Activated B cell treated with CpG ODN at 0.5 μM for 24 hours (primary cell): ENCODE results near the gene PGAP2. TPM values are rescaled to one million over a fixed set of nuclear protein-coding genes. Genes with fewer than 3 reads are reported as not detected.
A peak's percentile ranks its signal among the peaks of the same experiment; 100 is the strongest.

ENCODE experiments used
- ATAC-seq: fragments of 200-7000 bp; cut with Tn5 transposase; one replicate; pipeline ENCODE4 v1.10.0; 2021; ENCODE audit warnings: low read depth, mild to moderate bottlenecking, moderate library complexity
- CTCF ChIA-PET: fragments of 350-600 bp; sonication (Branson Sonifier 250); formaldehyde crosslinking; loops from one replicate; lab custom pipeline; 2021; ENCODE audit warnings: antibody characterized with exemption; lab: Charles Lee
- POLR2A ChIA-PET: fragments of 350-600 bp; sonication (Branson Sonifier 250); formaldehyde crosslinking; loops from one replicate; lab custom pipeline; 2021; ENCODE audit warnings: antibody characterized with exemption; lab: Charles Lee
- DNase-seq: peaks from one replicate; pipeline ENCODE4 v3.0.0; 2022
- H3K27ac Mint-ChIP-seq: one replicate; pipeline ENCODE4 v1.8.0; 2020; ENCODE audit warnings: mixed read lengths
- H3K27me3 Mint-ChIP-seq: one replicate; pipeline ENCODE4 v1.8.0; 2021; ENCODE audit warnings: mixed read lengths
- H3K36me3 Mint-ChIP-seq: one replicate; pipeline ENCODE4 v1.8.0; 2021; ENCODE audit warnings: low read depth, mixed read lengths
- H3K4me1 Mint-ChIP-seq: one replicate; pipeline ENCODE4 v1.8.0; 2021; ENCODE audit warnings: mixed read lengths
- H3K4me3 Mint-ChIP-seq: one replicate; pipeline ENCODE4 v1.8.0; 2020; ENCODE audit warnings: mild to moderate bottlenecking, mixed read lengths
- H3K9me3 Mint-ChIP-seq: one replicate; pipeline ENCODE4 v1.8.0; 2020; ENCODE audit warnings: mixed read lengths
- intact Hi-C: fragments of 100-400 bp; cut with micrococcal nuclease; formaldehyde crosslinking; loops from one replicate; pipeline ENCODE4 v1.15.1; 2024
- total RNA-seq: library from RNA; stranded (reverse); gene quantifications from 2 replicates; pipeline ENCODE4 v1.2.3, GENCODE V29; 2022
- TF ChIP-seq, protein P1 (sequence below): fragments of 200-600 bp; IDR thresholded peaks from one replicate; pipeline ENCODE4 v1.8.0; 2022; ENCODE audit warnings: antibody characterized with exemption, mild to moderate bottlenecking

The PGAP2 gene
- total RNA-seq, 1 donor from 2014 or later: 25.0 TPM

DNA sequence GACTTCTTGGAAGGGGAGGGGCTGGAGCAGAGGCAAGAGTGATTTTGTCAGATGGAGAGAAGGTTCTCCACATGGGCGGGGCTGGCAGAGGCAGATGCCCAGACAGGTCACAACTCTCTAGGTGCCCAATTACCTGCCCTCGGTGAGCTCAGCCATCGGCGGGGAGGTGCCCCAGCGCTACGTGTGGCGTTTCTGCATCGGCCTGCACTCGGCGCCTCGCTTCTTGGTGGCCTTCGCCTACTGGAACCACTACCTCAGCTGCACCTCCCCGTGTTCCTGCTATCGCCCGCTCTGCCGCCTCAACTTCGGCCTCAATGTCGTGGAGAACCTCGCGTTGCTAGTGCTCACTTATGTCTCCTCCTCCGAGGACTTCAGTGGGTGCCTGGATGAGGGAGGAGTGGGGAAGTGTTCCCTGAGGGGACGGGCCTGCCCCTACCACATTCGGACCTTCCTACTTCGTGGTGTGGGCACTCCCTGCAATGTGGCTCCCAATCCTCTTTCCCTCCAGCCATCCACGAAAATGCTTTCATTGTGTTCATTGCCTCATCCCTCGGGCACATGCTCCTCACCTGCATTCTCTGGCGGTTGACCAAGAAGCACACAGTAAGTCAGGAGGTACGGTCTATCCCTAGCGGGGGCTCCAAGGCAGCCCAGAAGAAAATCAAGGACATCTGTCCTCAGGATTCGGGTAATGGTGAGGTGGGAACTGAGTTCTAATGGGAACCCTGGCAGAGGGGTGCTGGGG is 15.6 kb downstream of the PGAP2 start:
- H3K27me3 Mint-ChIP-seq: no peaks in the 10 kb centered on the region
- POLR2A ChIA-PET: interaction anchor here (1.5 to 6.0 kb wide), 2 partner anchors 15 to 25 kb away, joined by 9 to 91 read pairs; partner anchors contain the start of gene RHOG
- CTCF ChIA-PET: interaction anchor here (1.7 to 5.9 kb wide), 4 partner anchors 12 to 248 kb away, joined by 5 to 51 read pairs (median 10); partner anchors contain the start of gene RHOG
- peaks cover 35% of the 10 kb centered on the region for H3K36me3 Mint-ChIP-seq
- peaks cover 28% of the 10 kb centered on the region for H3K4me1 Mint-ChIP-seq
- TF ChIP-seq, protein P1, sequence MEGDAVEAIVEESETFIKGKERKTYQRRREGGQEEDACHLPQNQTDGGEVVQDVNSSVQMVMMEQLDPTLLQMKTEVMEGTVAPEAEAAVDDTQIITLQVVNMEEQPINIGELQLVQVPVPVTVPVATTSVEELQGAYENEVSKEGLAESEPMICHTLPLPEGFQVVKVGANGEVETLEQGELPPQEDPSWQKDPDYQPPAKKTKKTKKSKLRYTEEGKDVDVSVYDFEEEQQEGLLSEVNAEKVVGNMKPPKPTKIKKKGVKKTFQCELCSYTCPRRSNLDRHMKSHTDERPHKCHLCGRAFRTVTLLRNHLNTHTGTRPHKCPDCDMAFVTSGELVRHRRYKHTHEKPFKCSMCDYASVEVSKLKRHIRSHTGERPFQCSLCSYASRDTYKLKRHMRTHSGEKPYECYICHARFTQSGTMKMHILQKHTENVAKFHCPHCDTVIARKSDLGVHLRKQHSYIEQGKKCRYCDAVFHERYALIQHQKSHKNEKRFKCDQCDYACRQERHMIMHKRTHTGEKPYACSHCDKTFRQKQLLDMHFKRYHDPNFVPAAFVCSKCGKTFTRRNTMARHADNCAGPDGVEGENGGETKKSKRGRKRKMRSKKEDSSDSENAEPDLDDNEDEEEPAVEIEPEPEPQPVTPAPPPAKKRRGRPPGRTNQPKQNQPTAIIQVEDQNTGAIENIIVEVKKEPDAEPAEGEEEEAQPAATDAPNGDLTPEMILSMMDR: no peak
- no peaks in the 10 kb centered on the region for H3K9me3 Mint-ChIP-seq
- no peak overlapping the region for H3K4me3 Mint-ChIP-seq
- DNase-seq: no peak
- peak overlapping the region; percentile 65 for H3K27ac Mint-ChIP-seq
- intact Hi-C loops: loop anchor here (1.0 kb wide), 2 partner anchors 17 to 248 kb away; no protein-coding TSS in a partner anchor
- ATAC-seq: no peak

DNA sequence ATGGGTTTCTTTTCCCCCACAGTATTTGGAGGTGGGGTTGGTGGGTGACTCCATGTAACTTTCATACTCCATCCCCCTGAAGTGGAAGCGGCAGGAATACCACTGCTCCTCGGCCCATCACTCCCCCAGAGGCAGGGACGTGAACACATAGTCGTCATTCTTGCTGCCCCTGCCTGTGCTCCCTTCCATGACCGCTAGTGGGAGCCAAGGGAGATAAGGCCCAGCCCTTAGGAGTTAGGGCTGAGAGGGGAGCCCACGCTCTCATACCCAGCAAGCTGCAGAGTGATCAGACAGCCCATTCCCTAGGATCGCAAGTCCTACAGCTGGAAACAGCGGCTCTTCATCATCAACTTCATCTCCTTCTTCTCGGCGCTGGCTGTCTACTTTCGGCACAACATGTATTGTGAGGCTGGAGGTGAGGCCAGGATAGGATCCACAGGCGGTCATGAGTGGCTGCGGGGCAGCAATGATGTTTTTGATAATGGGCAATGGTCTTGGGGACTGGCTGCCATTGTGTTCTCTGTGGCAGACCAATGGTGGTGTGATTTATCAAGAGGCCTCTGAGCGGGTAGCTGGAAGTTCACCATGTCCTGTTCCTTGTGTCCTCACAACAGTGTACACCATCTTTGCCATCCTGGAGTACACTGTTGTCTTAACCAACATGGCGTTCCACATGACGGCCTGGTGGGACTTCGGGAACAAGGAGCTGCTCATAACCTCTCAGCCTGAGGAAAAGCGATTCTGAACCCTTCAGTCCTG is 16.5 kb downstream of the PGAP2 start:
- intact Hi-C loops: loop anchor here (1.0 kb wide), 2 partner anchors 16 to 247 kb away; no protein-coding TSS in a partner anchor
- DNase-seq (peak; percentile 70), ATAC-seq (peak; percentile 98)
- H3K27ac Mint-ChIP-seq: peak overlapping the region; percentile 42
- ChIA-PET POLR2A (interaction anchor here (0.6 to 6.0 kb wide), 6 partner anchors 12 to 29 kb away, joined by 4 to 91 read pairs (median 8); partner anchors contain the start of genes RHOG and STIM1), CTCF (interaction anchor here (0.7 to 5.9 kb wide), 9 partner anchors 9 to 247 kb away, joined by 3 to 51 read pairs (median 5); partner anchors contain the start of genes RHOG and STIM1)
- TF ChIP-seq, protein P1: peak; percentile 48
- no peaks in the 10 kb centered on the region for H3K9me3 Mint-ChIP-seq
- no peak overlapping the region for H3K4me3 Mint-ChIP-seq
- H3K4me1 Mint-ChIP-seq: peaks cover 28% of the 10 kb centered on the region
- H3K27me3 Mint-ChIP-seq: no peaks in the 10 kb centered on the region
- H3K36me3 Mint-ChIP-seq: peaks cover 41% of the 10 kb centered on the region

DNA sequence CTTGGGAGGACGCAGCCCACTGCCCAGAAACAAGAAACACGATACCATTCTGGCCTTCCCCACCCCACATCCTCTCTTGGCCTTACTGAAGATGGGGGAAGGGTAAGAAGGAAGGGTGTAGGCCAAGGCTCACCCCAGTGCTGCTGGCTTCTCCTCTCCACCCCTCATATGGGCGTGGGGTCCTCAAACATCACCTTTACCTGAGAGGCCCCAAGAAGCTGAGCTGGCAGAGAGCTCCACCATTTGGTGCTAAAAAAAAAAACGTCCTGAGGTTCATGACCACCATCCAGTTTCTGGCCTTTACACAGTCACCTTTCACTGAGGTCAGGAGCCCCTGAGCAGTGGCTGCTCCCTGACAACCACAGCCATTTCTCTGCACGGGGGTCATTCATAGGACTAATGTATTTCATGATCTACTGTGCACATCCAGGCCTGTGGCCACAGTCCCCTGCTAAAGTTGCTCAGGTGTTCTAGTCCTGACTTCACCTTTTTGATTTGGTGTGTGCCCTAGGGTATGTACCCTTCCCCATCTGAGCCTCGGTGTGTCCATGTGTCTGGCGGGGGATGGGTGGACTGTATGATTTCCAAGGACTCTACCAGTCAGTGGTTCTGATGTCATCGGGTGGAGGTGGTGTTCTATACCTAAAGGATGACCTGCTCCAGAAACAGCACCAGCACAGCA is 17.3 kb downstream of the PGAP2 start:
- intact Hi-C loops: no loop called here
- TF ChIP-seq, protein P1: no peak
- DNase-seq: no peak
- CTCF ChIA-PET: interaction anchor here (0.7 to 5.9 kb wide), 9 partner anchors 8 to 247 kb away, joined by 3 to 51 read pairs (median 5); partner anchors contain the start of genes RHOG and STIM1
- Mint-ChIP-seq H3K36me3 (peaks cover 48% of the 10 kb centered on the region), H3K27me3 (no peaks in the 10 kb centered on the region), H3K4me3 (peak overlapping the region; percentile 19), H3K4me1 (peaks cover 30% of the 10 kb centered on the region), H3K9me3 (no peaks in the 10 kb centered on the region), H3K27ac (peak overlapping the region; percentile 42)
- POLR2A ChIA-PET: interaction anchor here (0.6 to 6.0 kb wide), 6 partner anchors 12 to 29 kb away, joined by 4 to 91 read pairs (median 8); partner anchors contain the start of genes RHOG and STIM1
- ATAC-seq: no peak

GRCh38 chr11:3826721-3827120 is 18.4 kb downstream of the PGAP2 start:
- ATAC-seq: no peak
- Mint-ChIP-seq H3K9me3 (no peaks in the 10 kb centered on the region), H3K4me1 (peaks cover 41% of the 10 kb centered on the region), H3K4me3 (no peak overlapping the region), H3K27ac (no peak overlapping the region), H3K36me3 (peaks cover 59% of the 10 kb centered on the region), H3K27me3 (no peaks in the 10 kb centered on the region)
- POLR2A ChIA-PET: interaction anchor here (1.5 to 6.0 kb wide), 2 partner anchors 12 to 28 kb away, joined by 5 to 91 read pairs; partner anchors contain the start of gene RHOG
- intact Hi-C loops: no loop called here
- TF ChIP-seq, protein P1: no peak
- DNase-seq: no peak
- CTCF ChIA-PET: interaction anchor here (0.8 to 5.9 kb wide), 2 partner anchors 13 to 23 kb away, joined by 4 to 51 read pairs; partner anchors contain the start of gene RHOG
